ENCODE results near the gene ASPG. TPM values are rescaled to one million over a fixed set of nuclear protein-coding genes. Genes with fewer than 3 reads are reported as not detected.
A peak's percentile ranks its signal among the peaks of the same experiment; 100 is the strongest.

The ASPG gene
- total RNA-seq, 1 experiment from 2014 or later, result not detected

DNA sequence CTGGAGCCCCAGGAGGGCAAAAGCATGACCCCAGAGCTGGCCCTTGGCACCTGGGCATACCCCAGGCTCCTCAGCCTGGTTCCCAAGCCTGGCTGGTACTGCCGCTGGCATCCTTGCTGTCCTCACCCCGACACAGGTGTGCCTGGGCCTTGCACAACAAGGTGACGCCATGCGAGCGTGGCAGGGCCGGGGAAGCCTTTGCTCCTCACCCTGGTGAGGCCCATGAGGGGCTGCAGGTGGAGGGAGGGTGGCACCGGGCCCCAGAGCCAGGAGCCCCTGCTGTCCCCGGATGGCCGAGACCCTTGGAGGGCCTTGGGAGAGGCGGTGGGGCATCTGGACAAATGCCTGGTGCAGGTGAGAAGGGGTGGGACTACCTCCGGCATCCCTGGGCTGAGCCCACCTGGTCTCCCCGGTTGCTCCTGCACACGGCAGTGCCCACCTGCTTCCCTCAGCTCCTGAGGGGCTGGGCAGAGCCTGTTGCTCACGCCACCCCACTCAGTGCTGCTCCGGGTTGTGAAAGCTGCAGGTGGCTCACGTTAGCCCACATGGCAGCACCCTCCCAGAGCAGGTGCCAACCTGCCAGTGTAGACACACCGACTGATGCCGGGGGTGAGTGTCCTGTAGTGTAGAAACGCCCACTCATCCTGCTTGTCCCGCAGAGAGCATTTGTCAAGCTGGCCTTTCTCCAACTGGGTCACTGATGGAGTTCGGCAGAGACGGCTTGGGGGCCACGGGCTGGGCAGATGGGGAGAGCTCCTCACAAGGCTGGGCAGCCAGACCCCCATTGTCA is 28.3 kb downstream of the ASPG start:
- peak; percentile 0 for DNase-seq
- Mint-ChIP-seq H3K27me3 (ENCODE audit: unreplicated experiment) (peaks cover 41% of the 10 kb centered on the region), H3K4me1 (ENCODE audit: low read depth, unreplicated experiment) (no peaks in the 10 kb centered on the region), H3K4me3 (ENCODE audit: low read depth, unreplicated experiment) (no peak overlapping the region), H3K27ac (ENCODE audit: unreplicated experiment) (no peak overlapping the region), H3K36me3 (ENCODE audit: insufficient read depth, unreplicated experiment) (peaks cover 25% of the 10 kb centered on the region), H3K9me3 (ENCODE audit: low read depth, unreplicated experiment) (no peaks in the 10 kb centered on the region)
- CTCF ChIA-PET, result no interaction called here
- BruUV-seq (replicated peaks), result no TSS peak
- intact Hi-C loops (cut with micrococcal nuclease; ENCODE audit: unreplicated experiment), result no loop called here
- no peak for TF ChIP-seq CTCF (IDR thresholded peaks at IDR 0.05; ENCODE audit: unreplicated experiment)

- CTCF ChIA-PET, result no interaction called here
- intact Hi-C loops (cut with micrococcal nuclease; ENCODE audit: unreplicated experiment), result no loop called here
- no TSS peak for BruUV-seq (replicated peaks)
Observed at GRCh38 chr14:104114421-104115130, 29.1 kb downstream of the ASPG start.

DNA sequence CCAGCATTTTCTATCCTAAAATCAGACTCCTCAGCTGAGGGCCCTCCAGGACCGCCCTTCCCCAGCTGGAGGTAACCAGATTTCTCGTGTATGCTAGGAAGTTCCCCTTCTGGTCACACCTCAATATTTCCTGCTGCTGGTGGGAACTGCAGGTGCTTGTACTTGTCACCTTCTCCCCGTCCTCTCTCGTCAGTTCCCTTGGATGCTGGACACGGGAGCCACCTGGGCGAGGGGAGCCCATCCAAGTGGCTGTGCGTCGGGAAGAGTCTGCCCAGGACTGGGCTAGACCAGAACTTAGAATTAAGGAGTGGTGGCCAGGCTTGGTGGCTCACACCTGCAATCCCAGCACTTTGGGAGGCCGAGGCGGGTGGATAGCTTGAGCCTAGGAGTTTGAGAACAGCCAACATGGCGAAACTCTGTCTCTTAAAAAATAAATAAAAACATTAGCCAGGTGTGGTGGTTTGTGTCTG is 29.7 kb downstream of the ASPG start:
- Mint-ChIP-seq H3K27ac (ENCODE audit: unreplicated experiment) (no peak overlapping the region), H3K4me1 (ENCODE audit: low read depth, unreplicated experiment) (no peaks in the 10 kb centered on the region), H3K9me3 (ENCODE audit: low read depth, unreplicated experiment) (no peaks in the 10 kb centered on the region), H3K4me3 (ENCODE audit: low read depth, unreplicated experiment) (peak overlapping the region; percentile 69), H3K36me3 (ENCODE audit: insufficient read depth, unreplicated experiment) (peaks cover 25% of the 10 kb centered on the region), H3K27me3 (ENCODE audit: unreplicated experiment) (peaks cover 54% of the 10 kb centered on the region)
- DNase-seq, result no peak
- no peak for TF ChIP-seq CTCF (IDR thresholded peaks at IDR 0.05; ENCODE audit: unreplicated experiment)
- CTCF ChIA-PET, result no interaction called here
- intact Hi-C loops (cut with micrococcal nuclease; ENCODE audit: unreplicated experiment), result no loop called here
- no TSS peak for BruUV-seq (replicated peaks)

More at GRCh38 chr14:104114421-104115130, 29.1 kb downstream of the ASPG start:
- H3K4me3 Mint-ChIP-seq (ENCODE audit: low read depth, unreplicated experiment), result no peak overlapping the region
- no peaks in the 10 kb centered on the region for H3K4me1 Mint-ChIP-seq (ENCODE audit: low read depth, unreplicated experiment)
- H3K27ac Mint-ChIP-seq (ENCODE audit: unreplicated experiment), result no peak overlapping the region
- H3K27me3 Mint-ChIP-seq (ENCODE audit: unreplicated experiment), result peaks cover 48% of the 10 kb centered on the region
- peak; percentile 0 for DNase-seq
- TF ChIP-seq CTCF (IDR thresholded peaks at IDR 0.05; ENCODE audit: unreplicated experiment), result no peak
- no peaks in the 10 kb centered on the region for H3K9me3 Mint-ChIP-seq (ENCODE audit: low read depth, unreplicated experiment)
- H3K36me3 Mint-ChIP-seq (ENCODE audit: insufficient read depth, unreplicated experiment), result peaks cover 25% of the 10 kb centered on the region

DNA sequence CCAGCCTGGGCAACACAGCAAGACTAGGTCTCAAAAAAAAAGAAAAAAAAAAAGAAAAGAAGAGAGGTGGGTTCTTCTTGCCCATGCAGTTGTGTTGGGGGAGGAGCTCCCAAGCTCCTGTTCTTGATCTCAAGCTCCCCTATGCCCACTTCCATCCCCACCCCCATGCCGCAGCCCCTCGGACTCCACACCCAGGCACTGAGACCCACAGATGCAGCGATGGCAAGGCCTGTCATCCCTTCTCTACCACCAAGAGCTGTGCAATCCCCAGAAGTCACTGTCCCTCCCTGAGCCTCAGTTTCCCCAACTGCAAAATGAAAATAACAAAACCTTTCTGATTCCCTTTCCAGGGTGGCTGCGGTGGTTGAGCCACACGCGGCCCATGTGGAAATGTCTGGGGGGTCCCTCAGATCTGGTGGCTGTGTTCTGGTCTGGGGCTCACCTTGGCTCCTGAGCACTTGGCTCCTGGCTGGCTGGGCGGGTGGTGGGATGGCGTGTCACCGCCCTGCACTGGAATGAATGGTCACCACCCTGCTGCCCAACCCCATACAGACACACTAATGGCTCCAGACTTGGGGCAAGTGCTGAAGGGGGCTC is 30.3 kb downstream of the ASPG start:
- Mint-ChIP-seq H3K27me3 (ENCODE audit: unreplicated experiment) (peaks cover 60% of the 10 kb centered on the region), H3K4me1 (ENCODE audit: low read depth, unreplicated experiment) (no peaks in the 10 kb centered on the region), H3K36me3 (ENCODE audit: insufficient read depth, unreplicated experiment) (peaks cover 25% of the 10 kb centered on the region), H3K9me3 (ENCODE audit: low read depth, unreplicated experiment) (no peaks in the 10 kb centered on the region), H3K27ac (ENCODE audit: unreplicated experiment) (peak overlapping the region; percentile 54), H3K4me3 (ENCODE audit: low read depth, unreplicated experiment) (peak overlapping the region; percentile 69)
- BruUV-seq (replicated peaks), result no TSS peak
- intact Hi-C loops (cut with micrococcal nuclease; ENCODE audit: unreplicated experiment), result no loop called here
- CTCF ChIA-PET, result no interaction called here
- DNase-seq, result no peak
- TF ChIP-seq CTCF (IDR thresholded peaks at IDR 0.05; ENCODE audit: unreplicated experiment), result no peak

Measured in Calu3 (cell line).